ENCODE data around the gene CGGBP1. TPM values are rescaled to one million over a fixed set of nuclear protein-coding genes. Genes with fewer than 3 reads are reported as not detected.

CGGBP1 gene
- total RNA-seq, 2 experiments from 2014 or later: 96.1 to 98.9 TPM

Other genes starting within 250 kb of the CGGBP1 start
- 10 to 100 TPM; 18.5 to 22.0 TPM for gene ZNF654, start 250 bp upstream of the CGGBP1 start, total RNA-seq
- gene C3orf38, start 91.0 kb upstream of the CGGBP1 start, total RNA-seq: 10 to 100 TPM; 31.3 to 34.0 TPM

All from activated CD8-positive, alpha-beta memory T cell treated with anti-CD3 and anti-CD28 coated beads, Interleukin-2, amount 10 ng/mL, durations not matched to agents 7 days and 5 days (primary cell).